ENCODE measurements around the gene SENP2. TPM values are rescaled to one million over a fixed set of nuclear protein-coding genes. Genes with fewer than 3 reads are reported as not detected.

SENP2 gene
- total and polyA plus RNA-seq, 9 of the 15 experiments (the other 6 are each of a cell fraction or from before 2014, with no cell fraction given) = 11.8 to 67.1 (median 41.1) TPM

DNA sequence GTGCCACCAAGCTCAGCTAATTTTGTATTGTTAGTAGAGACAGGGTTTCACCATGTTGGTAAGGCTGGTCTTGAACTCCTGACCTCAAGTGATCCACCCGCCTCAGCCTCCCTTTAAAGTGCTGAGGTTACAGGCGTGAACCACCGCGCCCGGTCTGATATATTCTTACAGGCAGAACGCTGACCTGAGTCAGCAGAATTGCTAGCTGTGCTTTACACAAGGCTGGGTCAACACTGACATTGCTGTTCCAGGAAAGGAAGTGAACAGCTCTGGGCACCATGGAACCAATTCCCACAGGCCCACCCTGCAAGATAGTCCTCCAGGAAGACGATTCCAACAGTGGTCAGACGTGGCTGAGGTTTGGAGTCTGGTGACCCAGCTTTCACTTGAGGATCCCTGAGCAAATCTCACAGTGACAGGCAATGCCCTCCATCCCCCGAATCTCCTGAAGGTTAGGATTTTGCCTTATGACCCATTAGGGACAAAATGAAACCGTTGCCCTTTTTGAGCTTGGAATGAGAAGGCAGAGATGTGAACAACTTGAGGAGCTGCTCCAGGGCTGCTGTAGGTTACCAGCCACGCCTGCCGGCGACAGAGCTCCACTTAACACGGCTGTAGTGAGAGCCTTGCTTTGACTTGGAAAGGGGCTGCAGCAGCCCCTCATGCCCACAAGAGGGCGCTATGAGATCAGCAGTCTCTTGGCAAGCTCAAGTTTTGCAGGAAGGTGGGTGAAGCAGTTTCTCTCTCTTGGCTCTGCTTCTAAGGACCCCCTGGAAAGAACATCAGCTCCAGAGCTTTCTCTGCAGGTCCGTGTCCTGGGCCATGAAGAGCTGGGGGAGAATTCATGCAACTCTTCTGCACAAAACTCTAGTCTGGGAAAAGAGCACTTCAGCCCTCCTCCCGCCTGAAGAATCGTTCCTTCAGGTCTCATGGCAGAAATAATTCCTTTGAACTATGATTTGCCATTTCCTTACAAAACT is 74.1 kb downstream of the SENP2 start (continued):
- TF ChIP-seq ARID4B (CRISPR knock-in tag; IDR thresholded peaks at IDR 0.05) = no peak
- TF ChIP-seq MTA2 (IDR thresholded peaks at IDR 0.05; ENCODE audit: low read depth) = no peak
- no peak for TF ChIP-seq JUN (IDR thresholded peaks at IDR 0.05; ENCODE audit: borderline replicate concordance, low read depth, low read length)
- no peak for TF ChIP-seq JUN (CRISPR knock-in tag; IDR thresholded peaks at IDR 0.05; ENCODE audit: borderline replicate concordance)
- TF ChIP-seq RBM14 (IDR thresholded peaks at IDR 0.05; ENCODE audit: borderline replicate concordance, insufficient read depth, low read depth, low read length) = no peak
- TF ChIP-seq U2AF1 (optimal IDR thresholded peaks at IDR 0.05; ENCODE audit: low read depth, low read length) = no peak
- TF ChIP-seq, protein P1, sequence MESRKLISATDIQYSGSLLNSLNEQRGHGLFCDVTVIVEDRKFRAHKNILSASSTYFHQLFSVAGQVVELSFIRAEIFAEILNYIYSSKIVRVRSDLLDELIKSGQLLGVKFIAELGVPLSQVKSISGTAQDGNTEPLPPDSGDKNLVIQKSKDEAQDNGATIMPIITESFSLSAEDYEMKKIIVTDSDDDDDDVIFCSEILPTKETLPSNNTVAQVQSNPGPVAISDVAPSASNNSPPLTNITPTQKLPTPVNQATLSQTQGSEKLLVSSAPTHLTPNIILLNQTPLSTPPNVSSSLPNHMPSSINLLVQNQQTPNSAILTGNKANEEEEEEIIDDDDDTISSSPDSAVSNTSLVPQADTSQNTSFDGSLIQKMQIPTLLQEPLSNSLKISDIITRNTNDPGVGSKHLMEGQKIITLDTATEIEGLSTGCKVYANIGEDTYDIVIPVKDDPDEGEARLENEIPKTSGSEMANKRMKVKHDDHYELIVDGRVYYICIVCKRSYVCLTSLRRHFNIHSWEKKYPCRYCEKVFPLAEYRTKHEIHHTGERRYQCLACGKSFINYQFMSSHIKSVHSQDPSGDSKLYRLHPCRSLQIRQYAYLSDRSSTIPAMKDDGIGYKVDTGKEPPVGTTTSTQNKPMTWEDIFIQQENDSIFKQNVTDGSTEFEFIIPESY (CRISPR knock-in tag; IDR thresholded peaks at IDR 0.05) = peak; percentile 37; the same call in 1 of the 2 replicates
- TF ChIP-seq ILK (tag; IDR thresholded peaks at IDR 0.05; ENCODE audit: borderline replicate concordance, low read depth) = no peak
- TF ChIP-seq NBN (IDR thresholded peaks at IDR 0.05; ENCODE audit: low read depth) = no peak
- peak; percentile 99 for TF ChIP-seq ZNF316 (IDR thresholded peaks at IDR 0.05)
- TF ChIP-seq TEAD1 (CRISPR knock-in tag; IDR thresholded peaks at IDR 0.05) = no peak
- no peak for TF ChIP-seq MCM7 (IDR thresholded peaks at IDR 0.05)
- TF ChIP-seq KAT8 (IDR thresholded peaks at IDR 0.05; ENCODE audit: low read depth) = no peak
- TF ChIP-seq SRSF3 (IDR thresholded peaks at IDR 0.05; ENCODE audit: insufficient read depth, low read length) = no peak
- no peak for TF ChIP-seq HNRNPH1 (optimal IDR thresholded peaks at IDR 0.05; ENCODE audit: low read depth, low read length)
- TF ChIP-seq SETDB1 (IDR thresholded peaks at IDR 0.05; ENCODE audit: low read length) = no peak
- TF ChIP-seq ELK3 (CRISPR knock-in tag; IDR thresholded peaks at IDR 0.05) = no peak
- no peak for TF ChIP-seq PURB (CRISPR knock-in tag; IDR thresholded peaks at IDR 0.05; ENCODE audit: low read depth)
- no peak for TF ChIP-seq SAFB (IDR thresholded peaks at IDR 0.05; ENCODE audit: borderline replicate concordance, low read depth, low read length)
- TF ChIP-seq SREBF2 (CRISPR knock-in tag; IDR thresholded peaks at IDR 0.05) = no peak
